ENCODE measurements around the gene SORCS2. TPM values are rescaled to one million over a fixed set of nuclear protein-coding genes. Genes with fewer than 3 reads are reported as not detected.

SORCS2 gene
- total RNA-seq, 2 donors from 2014 or later: 0.21 to 0.92 TPM

DNA sequence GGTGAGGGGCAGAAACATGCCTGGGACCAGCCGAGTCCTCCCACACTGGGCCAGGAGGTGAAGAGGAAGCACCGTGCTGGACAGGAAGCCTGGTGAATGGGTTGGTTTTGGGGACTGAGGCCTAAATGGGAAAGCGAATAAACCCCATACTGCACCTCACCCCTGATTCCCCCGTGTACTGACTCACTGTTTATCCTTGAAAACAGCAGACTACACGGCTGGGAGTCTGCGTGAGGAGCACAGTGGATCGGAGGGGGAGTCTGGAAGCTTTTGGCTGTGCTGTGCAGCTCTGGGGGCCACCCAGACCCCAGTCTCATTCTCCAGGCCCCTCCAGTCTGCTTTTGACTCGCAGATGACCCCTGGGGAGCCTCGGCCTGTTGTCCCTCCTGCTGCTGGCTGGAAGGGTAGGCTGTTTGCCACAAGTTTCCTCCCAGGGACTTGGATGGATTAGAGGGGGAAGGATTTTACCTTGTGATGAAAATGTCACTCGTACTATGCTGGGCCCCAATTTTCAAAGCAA is 152.4 kb downstream of the SORCS2 start:
- ATAC-seq (no peak), DNase-seq (no peak)
- intact Hi-C loops (cut with DNase I, micrococcal nuclease): no loop called here

DNA sequence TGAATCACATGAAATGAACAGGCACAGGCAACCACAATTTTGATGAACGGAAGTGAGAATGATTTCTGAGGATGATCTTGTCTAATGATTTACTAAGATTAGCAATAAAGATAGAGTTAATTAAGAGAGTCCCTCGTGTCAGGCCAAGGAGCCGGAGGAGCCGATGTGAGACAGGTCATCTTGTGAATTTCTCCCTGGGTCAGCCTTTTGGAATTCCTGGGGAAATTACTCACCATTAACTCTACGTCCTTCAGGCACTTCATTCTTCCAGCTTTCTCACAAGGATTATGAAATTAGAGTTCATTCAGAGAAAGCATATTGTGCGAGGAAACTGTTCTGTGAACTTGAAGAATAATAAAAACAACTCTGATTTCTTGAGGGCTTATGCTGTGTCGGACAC is 155.6 kb downstream of the SORCS2 start:
- DNase-seq (no peak), ATAC-seq (no peak)
- intact Hi-C loops (cut with DNase I, micrococcal nuclease): no loop called here

DNA sequence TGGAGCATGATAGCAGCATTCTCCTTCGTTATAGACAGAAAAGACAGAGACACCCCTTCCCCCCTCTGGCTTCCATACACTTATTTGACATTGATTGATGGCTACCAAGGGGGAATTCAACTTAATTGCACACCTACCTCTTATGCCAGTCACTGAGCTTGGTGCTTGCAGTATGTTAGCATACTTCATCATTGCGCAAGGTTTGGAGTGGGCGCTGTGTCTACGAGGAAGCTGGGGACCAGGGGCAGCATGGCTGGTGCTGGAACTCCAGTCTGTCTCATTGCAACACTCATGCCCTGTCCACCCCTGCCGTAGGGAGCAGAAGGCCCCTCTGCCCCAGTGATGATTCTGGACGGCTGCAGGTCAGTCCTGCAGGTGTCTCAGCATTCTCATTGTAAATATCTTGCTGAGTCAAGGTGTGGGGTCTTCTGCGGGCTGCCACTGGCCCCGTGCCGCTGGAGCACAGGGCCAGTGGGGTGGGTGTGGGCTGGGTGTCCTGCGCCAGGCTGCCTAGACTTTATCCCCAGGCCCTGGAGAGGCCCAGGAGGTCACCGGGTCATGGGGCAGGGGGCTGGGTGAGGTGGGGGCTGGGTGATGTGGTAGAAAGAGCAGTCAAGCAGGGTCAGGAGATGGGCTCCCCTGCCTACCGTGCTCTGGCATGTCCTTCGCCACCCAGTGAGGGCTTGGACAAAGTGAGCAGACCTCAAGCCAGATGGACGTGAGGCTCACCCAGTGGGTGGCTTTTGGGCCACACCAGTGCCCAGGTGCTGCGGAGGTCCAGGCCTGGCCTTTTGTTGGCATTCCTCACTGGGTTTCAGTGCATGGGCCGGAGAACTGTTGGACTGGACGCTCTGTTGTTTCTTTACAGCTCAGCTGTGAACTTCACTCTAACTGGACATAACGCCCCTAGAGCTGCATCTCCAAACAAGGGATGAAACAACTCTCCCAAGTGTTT is 156.9 kb downstream of the SORCS2 start:
- DNase-seq (no peak), ATAC-seq (no peak)
- intact Hi-C loops (cut with DNase I, micrococcal nuclease): no loop called here

DNA sequence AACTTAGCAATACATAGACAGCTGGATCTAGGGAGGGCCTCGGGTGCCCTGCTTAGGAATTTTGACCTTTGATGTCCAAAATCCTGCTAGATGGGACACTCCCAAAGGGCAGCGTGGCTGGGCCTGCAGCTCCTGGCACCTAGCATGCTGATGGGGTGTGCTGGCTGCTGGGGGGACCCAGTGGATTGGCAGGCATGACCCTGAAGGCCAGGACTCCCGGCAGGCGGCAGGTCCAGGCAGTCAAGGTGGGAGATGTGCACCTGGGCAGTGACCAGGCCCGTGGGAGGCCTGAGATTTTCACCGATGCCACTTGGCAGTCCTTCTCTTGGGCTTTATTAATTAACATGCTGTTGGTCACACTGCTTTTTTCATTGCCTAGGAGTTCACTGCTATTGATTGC is 158.1 kb downstream of the SORCS2 start:
- ATAC-seq: no peak
- no peak for DNase-seq
- intact Hi-C loops (cut with DNase I, micrococcal nuclease): no loop called here

DNA sequence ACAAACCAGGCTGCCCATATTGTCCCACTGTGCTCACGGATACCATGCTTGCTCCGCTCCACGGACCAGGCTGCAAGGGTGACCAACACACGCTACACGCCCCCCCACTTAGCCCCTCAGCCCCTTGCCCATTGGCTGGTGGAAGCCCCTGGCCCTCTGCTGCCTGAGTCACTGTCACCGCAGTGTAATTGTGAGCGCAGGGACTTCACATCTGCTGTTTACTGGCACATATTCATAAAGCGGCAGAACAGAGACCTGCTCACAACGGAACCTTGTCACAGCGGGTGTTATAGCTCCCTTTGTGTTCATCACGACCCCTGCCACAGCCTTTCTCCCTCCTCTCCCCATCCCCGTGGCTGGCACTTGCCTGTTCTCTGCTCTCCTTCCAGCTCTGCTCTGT is 158.7 kb downstream of the SORCS2 start:
- intact Hi-C loops (cut with DNase I, micrococcal nuclease): no loop called here
- ATAC-seq: no peak

DNA sequence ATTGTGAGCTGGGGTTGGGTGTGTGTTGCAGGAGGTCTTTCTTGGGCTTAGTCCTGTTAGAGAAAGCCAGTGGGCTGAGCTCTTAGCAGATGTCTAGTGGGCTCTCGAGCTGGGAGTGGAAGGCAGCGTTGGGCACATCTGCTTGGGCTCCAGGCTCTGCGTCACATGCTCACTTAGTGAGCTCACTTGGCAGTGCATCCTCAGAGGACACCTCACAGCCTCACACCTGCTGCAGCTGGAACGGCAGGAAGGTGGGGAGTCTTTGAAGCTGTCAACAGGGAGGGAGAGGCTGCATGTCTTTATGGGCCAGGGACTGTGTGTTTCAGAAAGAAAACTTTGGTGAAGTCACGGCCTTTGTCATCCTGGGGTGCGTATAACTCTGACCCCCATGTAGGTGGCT is 160.1 kb downstream of the SORCS2 start:
- ATAC-seq (no peak), DNase-seq (no peak)
- intact Hi-C loops (cut with DNase I, micrococcal nuclease): no loop called here

More for the DNA sequence above, 158.7 kb downstream of the SORCS2 start:
- no peak for DNase-seq

DNA sequence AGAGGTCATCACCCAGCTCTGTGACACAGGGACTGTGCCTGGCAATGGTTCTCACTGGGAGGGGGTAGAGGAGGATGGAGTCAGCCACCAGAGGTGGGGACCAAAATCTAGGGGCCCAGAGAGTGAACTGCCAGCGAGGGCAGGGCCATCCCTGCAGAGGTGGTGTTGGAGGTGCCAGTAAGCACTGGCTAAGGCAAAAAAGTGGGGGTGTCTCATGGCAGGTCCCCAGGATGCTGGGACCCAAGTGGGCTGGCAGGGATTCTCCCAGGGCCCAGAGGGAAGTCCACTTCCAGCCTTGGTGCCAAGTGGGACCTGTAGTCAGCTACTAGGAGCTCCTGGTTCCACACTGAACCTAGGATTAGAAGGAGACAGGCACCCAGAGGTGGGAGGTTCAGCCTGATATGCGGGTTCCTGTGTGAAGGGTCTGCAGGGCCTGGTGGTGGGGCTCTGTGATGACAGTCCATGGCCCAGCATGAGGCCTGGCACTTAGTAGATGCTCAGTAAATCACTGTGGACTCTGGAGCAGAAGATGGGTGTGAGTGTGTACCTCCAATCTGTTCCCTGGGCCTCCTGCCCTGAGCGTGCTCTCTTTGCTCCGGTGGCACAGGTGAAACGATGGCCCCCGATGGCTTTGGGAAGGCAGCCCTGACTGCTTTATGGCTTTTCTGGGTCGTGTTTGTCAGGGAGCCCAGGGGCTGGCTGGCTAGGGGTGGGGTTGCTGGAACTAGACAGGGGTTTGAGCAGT is 160.9 kb downstream of the SORCS2 start:
- no peak for DNase-seq
- no peak for ATAC-seq
- intact Hi-C loops (cut with DNase I, micrococcal nuclease): no loop called here

DNA sequence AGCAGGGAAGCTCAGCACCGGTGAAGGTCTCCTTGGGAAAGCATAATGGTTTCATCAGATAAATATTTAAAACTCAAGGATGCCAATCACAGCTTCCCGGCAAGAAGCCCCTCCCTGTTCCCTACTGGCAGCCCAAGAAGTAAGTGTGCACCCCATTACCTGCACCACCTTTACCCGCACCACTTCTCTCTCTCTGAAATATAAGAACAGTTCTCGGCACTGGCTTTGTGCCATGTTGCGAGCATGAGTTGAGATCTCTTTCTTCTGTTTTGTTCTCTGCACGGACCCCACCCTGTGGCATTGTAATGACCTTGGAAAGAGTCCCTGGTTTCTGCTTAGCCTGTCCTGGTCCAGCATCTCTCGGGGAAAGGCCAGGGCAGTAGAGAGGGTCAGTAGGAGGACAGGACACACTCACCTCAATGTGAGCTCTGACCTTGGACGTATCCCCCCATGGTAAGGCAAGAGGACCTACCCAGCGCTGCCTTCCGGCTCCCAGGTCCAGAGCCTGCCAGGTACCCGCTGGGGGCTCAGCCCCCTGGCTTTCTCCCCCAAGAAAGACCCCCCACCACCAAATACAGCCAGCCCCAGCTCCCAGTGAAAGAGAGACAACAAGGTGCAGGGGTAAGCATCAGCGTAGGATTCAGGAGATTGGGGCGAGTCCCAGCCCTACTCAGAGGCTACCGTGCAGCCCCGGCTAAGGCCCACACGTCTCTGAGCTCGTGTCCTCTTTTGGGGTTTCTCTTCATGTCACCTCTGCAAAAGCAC is 161.7 kb downstream of the SORCS2 start:
- DNase-seq (no peak), ATAC-seq (no peak)
- intact Hi-C loops (cut with DNase I, micrococcal nuclease): no loop called here

DNA sequence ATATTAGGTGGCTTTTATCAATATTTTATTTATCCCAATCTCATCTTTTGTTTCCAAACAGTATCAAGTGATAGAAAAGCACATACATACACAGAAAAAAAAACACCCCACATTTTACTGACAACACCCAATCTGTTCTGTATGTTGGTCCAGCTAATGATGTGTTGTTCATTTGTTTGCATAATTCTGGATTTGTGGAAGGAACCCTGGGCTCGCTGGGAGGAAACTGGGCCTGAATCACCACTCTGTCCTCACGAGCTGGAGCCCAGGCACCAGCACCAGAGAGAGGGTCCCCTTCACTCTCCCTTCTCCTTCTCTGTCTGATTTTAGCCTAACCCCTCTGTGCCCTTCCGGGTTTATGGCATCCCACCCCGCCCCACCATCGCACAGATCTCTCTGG is 162.6 kb downstream of the SORCS2 start:
- intact Hi-C loops (cut with DNase I, micrococcal nuclease): no loop called here
- ATAC-seq (no peak), DNase-seq (no peak)

DNA sequence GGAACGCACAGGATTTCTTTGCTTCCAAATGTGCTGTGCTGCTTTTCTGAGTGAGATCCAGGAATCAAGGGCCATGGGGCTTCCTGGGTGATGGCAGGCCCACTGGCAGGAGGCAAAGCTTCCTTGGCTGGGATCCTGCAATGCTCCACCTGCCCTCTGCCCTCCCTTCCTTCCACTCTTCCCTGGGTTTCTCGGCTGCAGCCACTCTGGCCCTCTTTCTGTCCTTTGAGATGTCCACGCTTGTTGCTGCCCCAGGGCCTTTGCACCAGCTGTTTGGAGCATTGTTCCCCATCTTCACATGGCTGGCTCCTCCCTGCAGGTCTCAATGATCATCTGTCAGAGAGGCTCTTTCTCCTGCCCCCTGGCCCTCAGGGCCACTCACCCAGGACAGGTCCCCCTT is 163.5 kb downstream of the SORCS2 start:
- DNase-seq (no peak), ATAC-seq (no peak)
- intact Hi-C loops (cut with DNase I, micrococcal nuclease): no loop called here

DNA sequence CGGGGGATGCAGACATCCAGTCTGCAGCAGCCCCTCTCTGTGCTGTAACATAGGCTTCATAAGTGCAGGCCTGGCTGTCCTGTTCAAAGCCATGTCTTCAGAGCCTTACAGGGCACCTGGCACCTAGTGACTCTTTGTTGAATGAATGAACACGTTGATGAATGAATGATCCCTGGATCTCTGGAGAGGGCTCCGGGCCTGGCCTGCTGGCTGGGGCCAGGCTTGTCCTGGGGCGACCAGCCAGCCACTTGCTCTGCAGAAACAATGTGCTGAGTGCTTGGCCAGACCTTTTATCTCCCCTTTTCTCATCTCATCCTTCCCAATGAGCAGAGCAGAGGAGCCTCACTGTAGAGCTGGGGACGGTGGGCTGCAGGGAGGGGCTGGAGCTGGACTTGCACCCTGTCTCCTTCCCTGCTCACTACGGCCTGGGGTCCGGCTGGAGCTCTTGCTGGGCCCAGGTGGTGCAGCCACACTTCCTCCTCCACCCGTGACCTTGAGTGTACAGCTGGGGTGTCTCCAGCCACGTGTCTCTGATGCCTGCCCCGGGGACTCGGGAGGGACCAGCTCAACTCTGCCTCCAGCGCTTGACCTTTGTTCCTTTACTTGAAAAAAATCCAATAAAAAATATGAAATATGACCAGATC is 164.5 kb downstream of the SORCS2 start:
- DNase-seq (no peak), ATAC-seq (no peak)
- intact Hi-C loops (cut with DNase I, micrococcal nuclease): no loop called here

DNA sequence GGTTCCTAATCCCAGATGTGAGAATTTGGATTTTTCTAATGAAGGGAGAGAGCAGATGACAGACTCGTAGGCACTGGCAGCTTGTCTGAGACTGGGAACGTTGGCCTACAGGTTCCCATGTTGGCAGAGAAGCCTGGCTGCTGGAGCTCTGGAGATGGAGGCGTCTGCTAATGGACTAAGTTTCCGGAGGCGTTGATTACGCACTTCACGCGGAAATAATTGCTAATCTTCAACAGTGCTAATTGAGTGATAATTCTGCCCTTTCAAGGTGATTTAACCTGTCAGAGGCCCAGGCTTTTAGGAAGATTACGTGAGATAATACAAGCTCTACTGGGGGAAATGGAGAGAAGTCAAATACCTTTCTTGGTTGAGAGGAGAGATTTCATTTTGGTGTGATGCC is 165.0 kb downstream of the SORCS2 start:
- ATAC-seq (no peak), DNase-seq (no peak)
- intact Hi-C loops (cut with DNase I, micrococcal nuclease): no loop called here

DNA sequence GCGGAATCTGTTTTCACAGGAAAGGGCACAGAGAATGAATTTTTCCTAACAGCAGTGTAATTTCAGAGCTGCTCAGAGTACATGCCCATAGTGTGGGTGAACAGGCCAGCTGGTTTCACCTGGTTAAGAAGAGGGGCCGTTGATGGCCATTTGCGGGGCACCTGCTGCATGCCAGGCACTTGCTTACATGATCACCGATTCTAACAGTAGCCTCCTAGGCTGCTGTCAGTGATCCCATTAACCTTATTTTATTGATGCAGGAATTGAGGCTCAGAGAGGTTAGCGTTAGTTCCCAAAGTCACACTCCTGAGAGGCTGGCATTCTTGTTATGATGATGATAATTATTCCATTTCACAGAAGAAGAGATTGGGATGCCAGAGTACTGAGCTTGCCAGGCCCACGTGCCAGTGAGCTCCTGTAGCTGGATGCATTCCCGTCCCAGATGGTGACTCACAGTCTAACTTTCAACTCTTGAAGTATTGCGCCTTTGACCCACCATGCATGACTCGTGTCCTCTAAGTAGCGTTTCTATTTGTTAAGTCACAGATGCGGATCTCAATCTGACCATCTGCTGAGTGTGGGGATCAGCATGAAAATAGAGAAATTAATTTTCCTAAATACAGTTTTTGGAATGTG is 165.9 kb downstream of the SORCS2 start:
- ATAC-seq: no peak
- intact Hi-C loops (cut with DNase I, micrococcal nuclease): no loop called here

DNA sequence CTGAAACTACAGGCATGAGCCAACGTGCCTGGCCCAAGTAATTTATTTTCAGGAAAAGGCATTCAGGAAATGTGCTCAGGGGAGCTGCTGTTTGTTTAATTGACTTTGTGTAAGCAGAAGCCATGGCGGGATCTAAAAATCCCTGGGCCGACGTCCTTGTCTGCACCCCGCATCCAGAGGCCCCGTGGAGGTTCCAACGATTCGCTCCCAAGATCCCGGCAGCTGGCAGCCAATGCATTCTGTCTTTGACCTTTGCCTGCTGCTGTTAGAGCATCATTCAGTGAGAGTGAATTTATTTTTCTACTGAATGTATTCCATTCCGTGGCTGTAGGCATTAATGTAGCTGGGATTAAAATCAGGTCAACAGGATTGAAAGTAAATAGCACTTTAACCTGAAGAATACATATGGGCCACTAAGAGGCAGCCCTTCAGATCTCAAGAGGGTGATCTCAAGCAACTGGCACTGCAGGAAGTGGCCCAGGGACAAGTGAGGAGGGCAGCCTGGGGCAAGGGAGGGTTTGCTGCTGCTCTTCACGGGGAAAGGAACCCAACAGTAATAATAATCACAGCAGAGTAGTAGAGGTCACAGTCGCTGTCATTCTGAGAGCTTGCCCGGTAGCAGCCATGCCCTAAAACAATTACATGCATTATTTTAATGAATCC is 167.2 kb downstream of the SORCS2 start:
- DNase-seq: no peak
- ATAC-seq: no peak
- intact Hi-C loops (cut with DNase I, micrococcal nuclease): no loop called here

More for the DNA sequence above, 165.9 kb downstream of the SORCS2 start:
- DNase-seq: no peak

DNA sequence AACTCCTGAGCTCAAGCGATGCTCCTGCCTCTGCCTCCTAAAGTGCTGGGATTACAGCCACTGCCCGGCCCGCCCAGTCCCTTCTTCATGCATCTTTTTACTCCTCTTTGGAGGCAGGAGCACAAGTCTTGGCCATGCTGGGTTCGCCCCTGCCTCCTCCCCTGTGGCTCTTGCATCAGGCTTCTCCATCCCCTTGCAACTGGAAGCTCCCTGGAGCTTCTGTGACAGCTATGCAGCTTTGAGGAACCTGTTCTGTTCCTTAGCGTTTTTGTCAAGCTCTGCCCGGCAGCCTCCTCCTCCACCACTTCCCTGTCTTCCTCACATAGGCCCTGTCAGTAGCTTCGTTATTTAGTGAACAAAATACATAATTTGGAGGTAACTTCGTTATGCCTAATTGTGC is 168.5 kb downstream of the SORCS2 start:
- DNase-seq (no peak), ATAC-seq (no peak)
- intact Hi-C loops (cut with DNase I, micrococcal nuclease): no loop called here

DNA sequence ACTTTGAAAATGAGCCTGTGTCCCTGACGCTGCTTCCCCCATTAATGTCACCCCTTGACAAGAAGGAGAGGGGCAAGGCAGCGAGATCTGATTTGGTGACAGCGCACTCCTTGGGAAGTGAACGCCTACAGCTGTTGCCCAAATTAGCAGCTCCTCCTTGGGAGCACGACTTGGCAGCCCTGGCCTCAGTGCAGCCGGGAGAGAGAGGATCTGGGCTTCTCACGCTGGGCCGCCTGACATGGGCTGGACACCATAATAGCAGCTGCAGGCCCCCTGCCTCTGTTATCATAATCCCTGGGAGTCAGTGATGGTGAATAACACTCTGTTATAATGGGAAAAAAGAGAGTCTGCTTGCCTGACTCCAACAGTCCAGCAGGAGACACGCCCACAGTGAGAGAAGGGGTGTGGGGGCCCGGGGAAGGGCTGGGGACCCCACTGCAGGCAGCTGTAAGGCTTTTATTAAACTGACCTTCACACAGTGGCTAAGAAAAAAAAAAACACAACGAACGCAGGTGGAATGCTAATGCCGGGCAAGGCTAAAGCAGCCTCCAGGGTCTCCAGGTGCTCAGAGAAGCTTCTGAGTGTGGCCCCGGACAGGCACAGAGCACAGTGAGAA is 169.1 kb downstream of the SORCS2 start:
- intact Hi-C loops (cut with DNase I, micrococcal nuclease): no loop called here
- no peak for ATAC-seq
- peak in 1 of 2 donors; percentile 40 for DNase-seq

DNA sequence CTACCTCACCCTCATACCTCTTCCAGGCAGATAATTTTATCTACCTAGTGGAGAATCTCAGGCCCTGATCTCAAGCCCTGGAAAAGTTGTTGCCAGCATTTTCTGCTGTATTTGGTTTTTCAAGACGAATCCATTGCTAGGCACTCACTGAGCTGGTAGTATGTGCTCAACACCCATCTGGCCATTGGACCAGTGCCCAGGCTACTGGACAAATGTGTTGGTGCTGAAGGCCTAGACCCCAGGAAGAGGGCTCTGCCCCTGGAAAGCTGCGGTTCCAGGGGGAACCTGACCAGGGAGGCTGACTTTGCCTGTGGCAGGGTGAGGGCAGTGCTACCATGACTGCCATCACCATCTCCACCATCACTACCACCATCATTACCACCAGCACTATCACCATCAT is 170.0 kb downstream of the SORCS2 start:
- DNase-seq: no peak

More for the DNA sequence above, 170.0 kb downstream of the SORCS2 start:
- no peak for ATAC-seq
- intact Hi-C loops (cut with DNase I, micrococcal nuclease): no loop called here

All from left colon (tissue), 2 donors.